ENCODE data around the gene EMC1.

DNA sequence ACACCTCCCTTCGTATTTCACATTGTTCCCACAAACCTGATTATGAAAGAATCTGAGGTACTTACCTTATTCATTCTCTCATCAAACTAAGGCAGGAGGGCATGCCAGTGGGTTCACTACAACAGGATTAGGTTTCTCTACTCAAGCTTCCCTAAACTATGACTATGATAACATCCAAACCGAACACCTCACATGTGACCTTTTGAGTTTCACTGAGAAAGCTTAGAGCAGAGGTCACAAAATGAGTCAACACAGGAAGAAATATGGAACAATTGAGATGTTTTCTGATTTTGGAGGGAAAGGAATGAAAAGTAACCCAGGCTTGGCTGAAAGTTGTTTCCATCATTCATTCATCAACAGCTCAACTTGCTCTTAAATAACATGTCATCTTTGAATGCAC, 65.3 kb downstream of the EMC1 start:
- TF ChIP-seq POLR2A (IDR thresholded peaks at IDR 0.05; ENCODE audit: low read depth): no peak
- TF ChIP-seq, protein P1, sequence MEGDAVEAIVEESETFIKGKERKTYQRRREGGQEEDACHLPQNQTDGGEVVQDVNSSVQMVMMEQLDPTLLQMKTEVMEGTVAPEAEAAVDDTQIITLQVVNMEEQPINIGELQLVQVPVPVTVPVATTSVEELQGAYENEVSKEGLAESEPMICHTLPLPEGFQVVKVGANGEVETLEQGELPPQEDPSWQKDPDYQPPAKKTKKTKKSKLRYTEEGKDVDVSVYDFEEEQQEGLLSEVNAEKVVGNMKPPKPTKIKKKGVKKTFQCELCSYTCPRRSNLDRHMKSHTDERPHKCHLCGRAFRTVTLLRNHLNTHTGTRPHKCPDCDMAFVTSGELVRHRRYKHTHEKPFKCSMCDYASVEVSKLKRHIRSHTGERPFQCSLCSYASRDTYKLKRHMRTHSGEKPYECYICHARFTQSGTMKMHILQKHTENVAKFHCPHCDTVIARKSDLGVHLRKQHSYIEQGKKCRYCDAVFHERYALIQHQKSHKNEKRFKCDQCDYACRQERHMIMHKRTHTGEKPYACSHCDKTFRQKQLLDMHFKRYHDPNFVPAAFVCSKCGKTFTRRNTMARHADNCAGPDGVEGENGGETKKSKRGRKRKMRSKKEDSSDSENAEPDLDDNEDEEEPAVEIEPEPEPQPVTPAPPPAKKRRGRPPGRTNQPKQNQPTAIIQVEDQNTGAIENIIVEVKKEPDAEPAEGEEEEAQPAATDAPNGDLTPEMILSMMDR (IDR thresholded peaks at IDR 0.05): no peak
- TF ChIP-seq POLR2AphosphoS5 (IDR thresholded peaks at IDR 0.05): no peak
- no peak for TF ChIP-seq EP300 (IDR thresholded peaks at IDR 0.05)
